NOMO-1 treated with dmso at 0.1 percent for 144 hours (cell line): ENCODE results near the gene NUAK1.

ENCODE experiments used
- DNase-seq: peaks from one replicate; lab custom pipeline; 2025; ENCODE audit not compliant: unreplicated experiment; lab: John Stamatoyannopoulos, UW

The NUAK1 gene

DNA sequence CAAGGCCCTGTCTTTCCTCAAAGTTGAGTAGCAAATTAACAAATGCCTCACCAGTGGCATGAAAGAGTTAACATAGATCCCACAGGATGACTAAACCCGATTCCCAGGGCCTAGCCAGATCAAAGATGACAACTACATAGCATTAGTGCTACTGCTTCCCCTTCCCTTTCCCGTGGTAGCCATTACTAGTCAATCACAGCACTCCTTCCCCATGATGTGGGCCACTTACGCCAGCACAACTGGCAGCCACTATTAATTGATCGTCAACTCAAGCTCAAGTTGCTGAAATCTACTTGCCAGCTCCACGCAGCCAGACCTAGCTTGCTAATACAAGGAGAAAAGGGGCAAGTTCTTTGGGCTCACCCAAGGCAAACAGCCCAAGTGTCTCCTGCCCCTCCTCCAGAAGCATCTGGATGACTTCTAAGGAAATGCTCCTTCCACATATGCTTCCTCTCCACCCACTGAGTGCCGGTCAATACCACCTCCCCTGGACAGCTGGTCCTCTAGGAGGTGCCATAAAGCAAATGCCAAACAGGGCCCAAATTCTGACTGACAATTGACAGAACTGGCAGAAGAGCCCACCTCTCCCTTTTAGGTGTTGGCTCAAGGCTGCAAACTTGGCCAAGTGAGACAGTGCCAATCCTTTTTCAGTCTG is 72.6 kb downstream of the NUAK1 start:
- no peak for DNase-seq

DNA sequence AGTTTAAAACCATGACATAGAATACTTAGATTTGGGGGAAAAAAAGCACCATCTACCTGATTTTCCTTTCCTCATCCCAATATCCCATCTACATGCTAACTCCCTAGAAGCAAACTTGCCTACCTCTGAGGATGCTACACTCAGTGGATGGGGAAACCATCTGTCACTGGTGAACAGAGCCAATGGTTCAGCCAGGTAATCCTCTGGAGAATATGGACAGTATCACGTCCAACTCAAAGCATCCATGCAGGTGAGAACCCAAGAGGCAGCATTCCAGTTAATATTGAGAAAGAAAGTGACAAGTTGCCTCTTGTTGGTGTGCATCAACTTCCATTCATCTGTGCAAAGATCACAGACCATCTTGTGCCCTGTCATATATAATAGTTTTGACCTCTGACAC is 73.2 kb downstream of the NUAK1 start:
- DNase-seq, result no peak

GRCh38 chr12:106064721-106065021 is 74.1 kb downstream of the NUAK1 start:
- no peak for DNase-seq

DNA sequence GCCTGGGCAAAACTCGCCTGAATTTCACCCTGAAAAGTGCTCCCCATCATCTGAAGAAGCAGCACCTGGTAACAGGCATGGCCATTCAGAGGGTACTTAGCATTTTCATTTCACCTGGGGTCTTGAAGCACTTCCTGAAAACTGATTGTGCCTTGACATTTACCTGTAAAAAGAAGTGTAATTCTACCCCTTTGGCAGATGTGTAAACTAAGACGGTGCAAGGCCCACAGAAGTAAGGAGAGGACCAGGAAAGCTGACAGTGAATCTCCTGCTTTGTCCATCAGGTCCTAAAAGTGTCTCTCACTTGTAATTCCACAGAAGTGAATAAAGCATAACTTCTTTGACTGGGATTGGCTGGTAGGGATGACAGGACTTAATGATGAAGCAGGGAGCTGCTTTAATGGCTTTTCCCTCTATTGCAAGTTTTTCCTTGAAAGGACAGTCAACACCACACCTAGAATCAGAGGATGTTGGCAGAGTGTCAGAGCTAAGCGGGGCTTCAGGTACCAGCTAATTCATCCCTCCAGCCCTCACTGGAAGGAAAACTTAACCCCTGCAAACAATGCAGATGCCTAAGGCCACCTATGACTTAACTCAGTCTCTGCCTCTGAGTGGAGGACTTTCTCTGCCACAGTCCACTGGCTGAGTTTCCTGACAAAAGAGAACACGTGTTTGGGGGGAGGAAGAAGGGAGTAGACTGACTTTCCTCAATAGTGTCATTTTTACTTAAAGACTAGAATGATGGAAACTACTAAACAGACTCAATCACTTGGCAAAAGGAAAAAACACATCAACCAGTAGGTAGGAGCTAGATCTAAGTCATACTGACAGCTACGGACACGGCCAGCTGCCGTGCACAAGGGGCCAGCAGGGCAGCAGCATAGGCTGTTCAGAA is 74.7 kb downstream of the NUAK1 start:
- no peak for DNase-seq

- no peak for DNase-seq
Measured at GRCh38 chr12:106062693-106063092, 76.1 kb downstream of the NUAK1 start.

DNA sequence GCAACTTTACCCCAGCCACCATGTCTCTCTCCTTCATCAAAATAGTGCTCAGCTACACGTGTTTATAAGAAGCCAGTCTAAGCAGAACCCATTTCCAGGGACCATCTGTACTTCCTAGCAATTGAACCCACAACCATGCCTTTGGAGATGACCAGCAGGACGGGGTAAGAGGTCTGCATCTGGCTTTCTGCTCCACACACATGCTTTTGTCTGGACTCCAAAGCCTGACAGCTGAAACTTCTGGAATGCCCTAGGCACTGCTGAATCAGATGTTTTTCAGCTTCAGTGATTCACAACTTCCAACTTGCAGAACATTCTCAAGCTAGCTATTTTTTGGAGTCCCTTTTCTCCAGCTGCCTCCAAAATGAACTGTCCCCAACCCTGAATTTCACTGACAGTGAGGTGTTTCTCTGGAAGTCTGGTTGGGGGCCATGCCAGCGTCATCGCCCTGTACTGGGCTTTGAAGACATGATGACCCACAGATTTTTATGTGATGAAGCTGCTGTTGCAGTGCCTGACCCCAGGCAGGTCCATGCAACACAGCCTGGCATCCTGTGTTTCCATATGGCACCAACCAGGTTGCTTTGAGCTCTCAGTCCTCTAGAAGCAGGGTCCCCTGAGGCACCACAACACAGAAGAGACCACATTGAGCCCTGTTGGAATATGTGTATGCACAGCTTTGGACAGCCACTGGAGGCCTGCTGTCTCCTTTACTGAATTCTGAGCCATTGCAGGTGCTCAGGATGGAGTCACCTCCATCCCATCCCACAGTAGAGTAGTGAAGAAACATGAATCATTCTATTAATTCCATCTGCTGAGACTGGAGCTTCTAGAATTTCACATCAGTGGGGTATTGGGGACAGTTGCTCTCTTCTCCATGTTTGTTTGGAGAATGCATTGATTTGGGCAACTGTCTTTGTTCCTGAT is 80.2 kb downstream of the NUAK1 start:
- no peak for DNase-seq

- no peak for DNase-seq
Measured at GRCh38 chr12:106054049-106054448, 84.7 kb downstream of the NUAK1 start.

DNA sequence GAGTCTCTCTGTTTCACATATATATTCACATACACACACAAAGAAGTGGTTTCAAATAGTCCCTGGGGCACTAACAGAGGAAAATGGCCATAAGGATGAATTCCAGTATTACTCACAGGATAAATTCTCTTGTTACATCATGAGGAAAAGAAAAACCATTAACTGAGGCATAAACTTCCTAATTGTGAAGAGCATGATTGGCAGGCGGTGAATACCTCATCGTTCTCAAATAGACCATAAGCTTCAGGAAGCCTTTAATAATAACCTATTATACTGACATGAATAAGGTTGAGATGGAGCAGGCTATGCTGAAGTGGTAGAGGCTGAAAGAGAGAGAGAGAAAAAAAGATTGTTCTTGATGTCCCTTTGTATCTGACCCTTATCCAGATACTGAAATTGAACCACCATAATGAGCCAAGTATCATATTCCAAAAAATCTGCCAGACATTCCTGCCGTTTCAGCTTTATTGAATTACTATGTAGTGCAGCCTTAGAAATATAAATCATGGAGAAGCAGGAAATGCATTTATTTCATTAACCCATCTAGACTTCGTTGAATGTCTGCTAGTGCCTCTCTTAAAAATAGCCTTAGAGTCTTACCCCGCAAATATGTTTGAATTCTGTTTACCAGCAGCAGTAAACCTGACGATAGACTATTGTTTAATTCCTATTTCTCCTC is 86.8 kb downstream of the NUAK1 start:
- DNase-seq, result no peak

- no peak for DNase-seq
Measured at GRCh38 chr12:106049546-106049945, 89.2 kb downstream of the NUAK1 start.

- DNase-seq, result no peak
Measured at GRCh38 chr12:106049105-106049504, 89.6 kb downstream of the NUAK1 start.

DNA sequence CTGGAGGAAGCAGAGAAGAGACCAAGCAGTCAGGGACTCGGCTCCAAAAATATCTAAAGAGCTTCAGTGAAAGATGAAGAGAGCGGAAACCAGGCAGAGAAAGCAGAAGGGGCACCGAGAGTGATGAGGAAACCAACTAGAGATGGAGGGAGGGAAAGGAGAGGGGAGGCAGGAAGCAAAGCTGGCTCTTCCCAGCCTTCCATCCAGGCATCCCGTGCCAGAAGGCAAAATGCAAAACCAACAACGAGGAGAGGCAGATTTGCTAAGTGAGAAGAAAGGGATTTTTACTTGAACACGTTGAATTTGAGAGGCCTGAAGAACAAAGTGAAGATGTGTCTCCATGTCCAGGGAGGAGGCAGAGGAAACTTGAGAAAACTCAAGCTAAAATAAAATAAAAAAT is 90.1 kb downstream of the NUAK1 start:
- no peak for DNase-seq

GRCh38 chr12:106048016-106048415 is 90.7 kb downstream of the NUAK1 start:
- DNase-seq, result no peak

GRCh38 chr12:106046947-106047346 is 91.8 kb downstream of the NUAK1 start:
- DNase-seq, result no peak

- no peak for DNase-seq
Measured at GRCh38 chr12:106046301-106046846, 92.4 kb downstream of the NUAK1 start.

DNA sequence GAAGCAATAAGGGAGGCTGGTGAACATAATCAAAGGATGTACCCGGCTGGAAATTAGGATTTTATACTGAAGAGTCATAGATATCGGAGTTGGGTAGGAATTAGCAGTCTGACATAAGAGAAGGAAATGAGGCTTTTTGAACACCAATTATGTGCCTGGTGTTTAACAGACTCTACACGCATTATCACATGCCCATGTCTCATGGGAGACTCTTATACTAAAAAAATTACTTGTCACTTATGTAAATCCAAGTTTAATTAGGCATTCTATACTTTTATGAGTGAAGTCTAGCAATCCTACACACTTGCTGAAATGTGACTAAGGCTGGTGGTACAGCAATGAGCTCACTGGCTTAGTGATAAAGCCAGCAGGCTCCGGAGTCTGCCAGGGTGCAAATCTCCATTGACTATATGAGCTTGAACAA is 93.5 kb downstream of the NUAK1 start:
- DNase-seq, result no peak

DNA sequence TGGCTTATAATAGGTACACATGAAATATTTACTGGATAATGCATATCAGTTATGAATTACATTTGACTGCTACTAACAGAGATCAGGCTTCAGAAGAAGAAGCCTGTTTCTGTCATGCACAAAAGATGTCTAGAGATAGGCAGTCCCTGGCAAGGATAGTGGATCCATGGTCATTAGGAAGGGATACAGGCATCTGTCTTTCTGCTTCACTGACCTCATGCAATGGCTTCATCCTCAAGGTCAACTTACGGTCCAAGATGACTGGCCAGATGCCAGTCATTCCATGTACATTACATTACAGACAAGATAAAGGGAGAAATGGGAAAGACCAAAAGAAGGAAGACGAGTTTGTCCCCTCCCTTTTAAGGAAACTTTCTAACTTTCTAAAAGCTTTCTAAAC is 94.0 kb downstream of the NUAK1 start:
- DNase-seq, result no peak

DNA sequence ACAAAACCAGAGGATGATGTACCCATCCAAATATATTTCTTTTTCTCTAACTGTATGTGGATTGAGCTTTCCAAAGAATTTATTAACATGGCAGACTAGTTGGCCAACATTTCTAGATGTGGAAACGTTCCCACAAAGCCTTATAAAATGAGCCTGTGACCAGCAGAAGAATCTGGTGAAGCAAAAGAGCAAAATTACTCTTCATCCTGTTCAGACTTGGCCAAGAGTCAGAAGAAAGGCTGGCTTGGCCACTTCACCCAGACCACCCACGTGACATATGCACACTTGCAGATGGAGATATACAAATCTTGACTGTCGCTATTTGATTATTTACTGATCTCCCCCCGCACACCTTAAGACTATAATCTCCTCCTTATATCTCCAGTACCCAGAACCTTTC is 96.7 kb downstream of the NUAK1 start:
- DNase-seq, result no peak

DNA sequence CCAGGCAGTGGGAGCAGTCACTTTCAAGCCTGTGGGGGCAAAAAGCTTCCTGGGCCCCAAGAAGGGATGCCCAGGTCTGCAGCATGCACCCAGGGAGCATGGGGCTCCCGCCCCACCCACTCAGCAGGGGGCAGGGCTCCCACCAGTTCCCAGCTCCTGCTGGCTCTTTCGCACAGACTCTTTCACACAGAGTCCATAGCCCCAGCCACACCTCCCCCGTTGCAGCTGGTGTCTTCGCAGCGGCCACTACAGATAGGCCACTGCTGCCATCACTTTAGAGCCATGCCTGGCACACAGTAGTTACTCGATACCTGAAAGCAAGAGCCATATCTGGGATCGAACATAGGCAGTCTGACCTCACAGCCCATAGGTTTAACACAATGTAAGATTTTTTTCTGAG is 98.2 kb downstream of the NUAK1 start:
- no peak for DNase-seq

DNA sequence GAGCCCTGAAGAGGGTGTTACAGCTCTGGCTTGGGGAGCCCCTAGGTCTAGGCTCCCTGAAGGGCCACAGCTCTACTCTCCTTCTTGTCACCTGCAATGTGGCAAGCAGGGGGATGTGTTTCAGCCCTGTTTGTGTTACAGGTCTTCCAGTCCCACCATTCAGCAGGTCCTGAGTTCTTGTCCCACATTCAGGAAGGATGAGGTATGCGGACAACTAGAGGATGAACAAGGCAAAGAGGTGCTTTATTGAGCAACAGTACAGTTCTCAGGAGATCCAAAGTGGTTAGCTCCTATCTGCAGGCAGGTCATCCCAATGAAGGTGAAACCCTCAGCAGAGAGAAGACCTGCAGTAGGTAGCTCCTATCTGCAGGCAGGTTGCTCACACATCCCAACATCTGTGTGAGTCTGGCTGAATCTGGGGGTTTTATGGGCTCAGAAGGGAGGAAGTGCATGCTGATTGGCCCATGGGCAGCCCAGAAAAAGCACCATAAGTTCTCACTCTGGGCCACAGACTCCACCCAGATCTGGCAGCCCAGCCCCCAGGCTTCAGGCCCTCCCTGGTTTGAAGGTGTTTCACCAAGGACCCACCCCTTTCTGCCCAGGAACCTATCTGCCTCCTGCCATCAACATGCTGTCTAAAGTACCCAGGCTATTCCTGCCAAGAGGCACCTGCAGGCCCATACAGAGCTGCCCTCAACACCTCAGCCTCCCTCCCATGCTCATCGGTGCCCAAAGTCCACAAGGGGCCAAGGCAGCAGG is 98.9 kb downstream of the NUAK1 start:
- no peak for DNase-seq

DNA sequence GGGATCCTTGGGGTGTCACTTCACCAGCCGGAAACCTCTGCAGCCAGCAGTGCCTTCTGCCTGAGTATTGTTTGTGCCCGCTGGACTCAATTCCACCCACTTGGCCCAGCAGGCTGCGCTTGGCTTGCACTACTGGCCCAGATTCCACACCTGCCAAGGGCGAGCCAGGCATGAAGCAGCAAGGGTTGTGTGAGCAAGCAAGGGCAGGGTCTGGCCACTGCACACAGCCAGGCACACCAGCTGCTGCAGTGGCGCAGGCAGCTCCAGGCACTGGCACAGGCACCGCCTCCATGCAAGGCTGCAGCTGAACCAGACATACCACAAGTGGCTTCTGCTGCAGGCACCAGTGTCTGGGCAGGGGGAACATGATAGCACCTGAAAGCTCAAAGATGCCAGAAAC is 99.5 kb downstream of the NUAK1 start:
- DNase-seq, result no peak
